ENCODE data around the gene DIAPH1.
A peak's percentile ranks its signal among the peaks of the same experiment; 100 is the strongest.

DIAPH1 gene

GRCh38 chr5:141506381-141507155 is 112.2 kb downstream of the DIAPH1 start:
- DNase-seq (ENCODE audit: low read depth), result no peak

GRCh38 chr5:141504216-141504615 is 114.6 kb downstream of the DIAPH1 start:
- no peak for DNase-seq (ENCODE audit: low read depth)

- DNase-seq (ENCODE audit: low read depth), result no peak
These were observed 115.1 kb downstream of the DIAPH1 start for GRCh38 chr5:141503681-141504080.

DNA sequence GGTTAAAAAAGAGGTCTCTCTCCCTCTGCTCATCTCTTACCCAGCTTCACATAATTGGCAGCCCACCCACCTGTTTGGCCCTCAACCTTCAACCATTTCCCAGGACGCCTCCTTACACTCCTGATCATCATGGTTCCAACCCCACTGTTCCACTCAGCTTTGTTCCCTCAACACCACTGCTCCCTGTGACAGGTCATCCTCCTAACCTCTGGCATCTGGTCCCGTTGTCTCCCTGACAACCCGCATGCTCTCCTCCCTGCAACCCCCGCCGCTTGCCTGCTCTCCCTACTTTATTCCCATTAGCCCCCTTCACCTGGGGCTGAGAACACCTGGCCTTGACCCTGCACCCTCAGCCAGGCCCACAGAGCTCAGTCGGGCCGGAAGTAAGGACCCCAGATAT is 117.0 kb downstream of the DIAPH1 start:
- no peak for DNase-seq (ENCODE audit: low read depth)

DNA sequence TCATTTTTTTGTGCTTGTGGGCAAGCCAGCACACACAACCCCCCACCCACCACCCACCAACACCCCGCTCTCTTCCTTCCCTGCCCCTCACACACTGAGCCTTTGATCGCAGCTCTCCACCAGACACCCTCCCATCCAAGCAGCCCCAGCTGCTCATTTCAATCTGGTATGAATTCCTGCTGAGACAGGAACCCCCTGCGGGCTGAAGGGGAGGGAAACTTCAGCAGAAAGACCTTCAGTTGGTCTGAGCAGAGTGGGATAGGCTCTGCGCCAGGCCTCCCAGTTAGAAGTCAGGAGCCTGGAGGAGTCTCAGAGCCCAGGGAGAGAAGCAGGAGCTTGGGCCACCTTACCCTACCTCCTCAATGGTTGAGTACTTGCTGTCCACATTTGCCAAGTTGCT is 122.8 kb downstream of the DIAPH1 start:
- DNase-seq (ENCODE audit: low read depth), result peak; percentile 44

DNA sequence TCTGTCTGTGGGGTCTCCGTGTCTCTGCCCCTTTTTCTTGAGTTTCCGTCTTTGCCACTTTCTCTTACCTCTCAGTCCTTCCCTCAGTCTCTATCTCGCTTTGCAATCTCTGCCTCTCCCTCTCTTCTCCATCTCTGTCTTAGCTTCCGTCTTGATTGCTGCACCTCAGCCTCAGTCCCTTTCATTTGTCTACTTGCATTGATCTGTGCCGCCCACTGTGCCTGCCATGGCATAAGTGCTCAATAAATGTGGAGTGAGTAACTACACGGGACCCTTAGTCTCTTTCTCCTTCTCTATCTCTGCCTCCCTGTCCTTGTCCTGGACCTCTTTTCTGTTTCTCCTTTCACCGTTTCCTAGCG is 123.4 kb downstream of the DIAPH1 start:
- no peak for DNase-seq (ENCODE audit: low read depth)

DNA sequence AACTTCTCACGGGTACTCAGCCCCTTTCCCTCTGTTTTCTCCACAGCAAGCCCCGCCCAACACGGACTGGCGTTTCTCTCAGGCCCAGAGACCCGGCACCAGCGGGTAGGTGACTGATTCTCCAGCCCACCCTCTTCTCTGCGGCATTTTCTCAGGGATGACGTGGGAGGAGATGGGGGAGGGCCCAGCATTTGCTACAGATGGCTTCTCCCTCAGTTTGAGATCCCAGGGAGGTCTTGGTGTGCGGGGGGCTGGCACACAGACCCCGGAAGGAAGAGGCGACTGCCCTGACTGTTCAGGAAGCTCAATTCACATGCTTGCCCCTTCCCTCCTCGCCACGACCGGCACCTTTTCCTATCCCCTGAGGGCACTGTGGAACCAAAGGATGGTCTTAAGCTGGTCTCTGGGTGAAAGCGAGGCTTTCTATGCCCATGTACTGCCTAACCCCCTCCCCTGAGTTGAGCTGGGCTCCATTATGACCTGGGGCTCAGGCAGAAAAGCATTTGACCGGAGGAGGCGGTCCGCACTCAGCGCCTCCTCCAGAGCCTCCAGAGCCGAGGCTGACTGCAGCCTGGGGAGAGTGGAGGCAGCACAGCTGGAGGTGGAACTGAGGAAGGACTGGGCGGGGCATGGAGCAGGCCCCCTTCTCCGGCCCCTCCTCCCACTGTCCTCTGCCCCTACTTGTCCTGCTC is 123.9 kb downstream of the DIAPH1 start:
- DNase-seq (ENCODE audit: low read depth), result no peak

DNA sequence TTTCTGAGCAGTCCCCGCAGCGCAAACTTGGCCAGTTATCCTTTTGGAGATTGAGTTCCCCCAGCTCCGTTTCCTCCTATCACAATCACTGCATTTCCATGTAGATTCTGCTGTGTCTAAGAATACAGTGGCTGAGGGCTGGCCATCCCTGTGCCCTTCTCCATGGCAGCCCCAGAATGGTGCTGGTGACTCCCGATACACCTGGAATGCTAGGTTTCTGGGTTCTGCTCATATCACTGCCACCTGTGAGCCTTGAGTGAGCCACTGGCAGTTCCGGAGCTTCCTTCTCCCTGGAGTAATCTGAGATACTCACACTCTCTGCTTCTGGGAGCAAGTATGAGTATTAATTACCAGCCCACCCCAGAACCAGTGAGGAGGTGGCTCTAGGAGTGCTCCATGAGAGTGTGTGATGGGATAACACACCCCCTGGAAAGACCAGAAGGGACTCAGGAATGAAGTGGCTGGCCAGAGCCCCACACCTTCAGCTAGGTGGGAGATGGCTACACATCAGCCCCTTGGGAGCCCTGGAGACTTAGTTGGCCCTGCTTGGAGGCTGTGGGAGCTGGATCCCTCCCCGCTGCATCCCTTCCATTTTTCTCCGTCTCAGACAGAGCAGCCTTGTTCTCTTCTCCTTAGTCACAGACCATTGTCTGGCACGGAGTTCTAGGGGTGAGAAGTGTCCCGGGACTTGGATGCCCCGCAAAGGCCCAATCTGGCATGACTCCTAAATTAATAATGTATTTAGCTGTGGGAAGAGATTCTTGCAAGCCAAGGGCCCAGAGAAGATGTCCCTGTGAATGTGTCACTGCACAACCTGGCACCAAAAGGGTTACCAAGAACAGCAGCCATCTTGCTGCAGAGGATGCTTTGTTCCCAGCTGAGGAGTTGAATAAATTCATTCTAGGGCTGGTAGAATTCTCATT is 125.0 kb downstream of the DIAPH1 start:
- DNase-seq (ENCODE audit: low read depth), result no peak

- no peak for DNase-seq (ENCODE audit: low read depth)
These were observed 126.5 kb downstream of the DIAPH1 start for GRCh38 chr5:141492168-141492885.

DNA sequence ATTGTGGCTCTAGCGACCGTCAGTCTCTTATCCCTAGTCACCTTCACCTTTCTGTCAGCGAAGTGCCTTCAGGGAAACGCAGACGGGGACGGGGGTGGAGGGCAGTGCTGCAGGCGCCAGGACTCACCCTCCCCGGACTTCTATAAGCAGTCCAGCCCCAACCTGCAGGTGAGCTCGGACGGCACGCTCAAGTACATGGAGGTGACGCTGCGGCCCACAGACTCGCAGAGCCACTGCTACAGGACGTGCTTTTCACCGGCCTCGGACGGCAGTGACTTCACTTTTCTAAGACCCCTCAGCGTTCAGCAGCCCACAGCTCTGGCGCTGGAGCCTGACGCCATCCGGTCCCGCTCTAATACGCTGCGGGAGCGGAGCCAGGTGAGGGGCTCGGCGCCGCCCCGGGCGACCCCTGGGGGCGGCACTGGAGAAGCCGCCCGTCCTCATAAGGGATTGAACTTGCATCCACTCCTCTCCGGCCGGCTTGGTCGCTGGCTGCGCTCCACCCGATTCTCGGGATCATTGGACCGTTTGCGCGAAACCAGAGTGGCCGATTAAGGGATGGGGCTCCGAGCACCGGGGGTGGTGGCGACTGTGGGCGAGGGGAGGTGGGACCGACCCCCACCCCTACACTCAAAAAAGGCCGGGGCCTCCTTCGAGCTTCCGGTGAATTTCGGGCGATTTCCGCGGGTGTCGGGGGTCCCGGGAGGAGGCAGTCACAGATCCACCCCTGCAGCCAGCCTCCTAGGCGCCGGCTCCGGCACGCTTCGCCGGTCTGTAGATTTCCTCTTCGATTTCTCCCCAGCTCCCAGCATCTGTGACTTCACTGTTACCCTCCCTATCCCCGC is 127.3 kb downstream of the DIAPH1 start:
- DNase-seq (ENCODE audit: low read depth), result no peak

- no peak for DNase-seq (ENCODE audit: low read depth)
These were observed 128.0 kb downstream of the DIAPH1 start for GRCh38 chr5:141490771-141491170.

DNA sequence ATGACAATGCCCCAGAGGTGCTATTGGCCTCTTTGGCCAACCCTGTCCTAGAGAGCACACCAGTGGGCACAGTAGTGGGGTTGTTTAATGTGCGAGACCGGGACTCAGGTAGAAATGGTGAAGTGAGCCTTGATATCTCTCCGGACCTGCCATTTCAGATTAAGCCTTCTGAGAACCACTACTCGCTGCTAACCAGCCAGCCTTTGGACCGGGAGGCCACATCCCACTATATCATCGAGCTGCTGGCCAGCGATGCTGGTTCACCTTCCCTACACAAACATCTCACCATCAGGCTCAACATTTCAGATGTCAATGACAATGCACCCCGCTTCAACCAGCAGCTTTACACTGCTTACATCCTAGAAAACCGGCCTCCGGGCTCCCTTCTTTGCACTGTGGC is 128.5 kb downstream of the DIAPH1 start:
- no peak for DNase-seq (ENCODE audit: low read depth)

GRCh38 chr5:141489841-141490240 is 129.0 kb downstream of the DIAPH1 start:
- DNase-seq (ENCODE audit: low read depth), result no peak

GRCh38 chr5:141488591-141489561 is 129.9 kb downstream of the DIAPH1 start, which contains the start of gene PCDHGC5:
Gene PCDHGC5 (plus strand): TSS chr5:141489081. CDS start chr5:141489241, 160 bp downstream.
- peak; percentile 47 for DNase-seq (ENCODE audit: low read depth)

DNA sequence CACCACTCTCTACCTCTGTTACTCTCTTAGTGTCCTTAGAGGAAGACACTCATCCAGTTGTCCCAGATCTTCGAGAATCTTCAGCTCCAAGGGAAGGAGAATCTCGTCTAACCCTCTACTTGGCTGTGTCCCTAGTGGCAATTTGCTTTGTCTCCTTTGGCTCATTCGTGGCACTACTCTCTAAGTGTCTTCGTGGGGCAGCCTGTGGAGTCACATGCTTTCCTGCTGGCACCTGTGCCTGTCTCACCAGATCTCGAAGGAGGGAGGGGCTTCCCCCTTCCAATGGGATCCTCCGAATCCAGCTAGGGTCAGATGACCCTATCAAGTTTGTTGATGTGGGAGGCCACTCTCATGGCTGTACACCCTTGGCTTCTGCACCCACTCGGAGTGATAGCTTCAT is 131.7 kb downstream of the DIAPH1 start:
- no peak for DNase-seq (ENCODE audit: low read depth)

DNA sequence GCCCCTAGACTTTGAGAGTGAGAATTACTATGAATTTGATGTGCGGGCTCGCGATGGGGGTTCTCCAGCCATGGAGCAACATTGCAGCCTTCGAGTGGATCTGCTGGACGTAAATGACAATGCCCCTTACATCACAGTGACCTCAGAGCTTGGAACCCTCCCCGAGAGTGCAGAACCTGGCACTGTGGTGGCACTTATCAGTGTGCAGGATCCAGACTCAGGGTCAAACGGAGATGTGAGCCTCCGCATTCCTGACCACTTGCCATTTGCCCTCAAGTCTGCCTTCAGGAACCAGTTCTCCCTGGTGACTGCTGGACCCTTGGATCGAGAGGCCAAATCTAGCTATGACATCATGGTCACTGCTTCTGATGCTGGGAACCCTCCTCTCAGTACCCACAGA is 132.7 kb downstream of the DIAPH1 start:
- DNase-seq (ENCODE audit: low read depth), result no peak

GRCh38 chr5:141485321-141486055 is 133.3 kb downstream of the DIAPH1 start:
- DNase-seq (ENCODE audit: low read depth), result no peak

DNA sequence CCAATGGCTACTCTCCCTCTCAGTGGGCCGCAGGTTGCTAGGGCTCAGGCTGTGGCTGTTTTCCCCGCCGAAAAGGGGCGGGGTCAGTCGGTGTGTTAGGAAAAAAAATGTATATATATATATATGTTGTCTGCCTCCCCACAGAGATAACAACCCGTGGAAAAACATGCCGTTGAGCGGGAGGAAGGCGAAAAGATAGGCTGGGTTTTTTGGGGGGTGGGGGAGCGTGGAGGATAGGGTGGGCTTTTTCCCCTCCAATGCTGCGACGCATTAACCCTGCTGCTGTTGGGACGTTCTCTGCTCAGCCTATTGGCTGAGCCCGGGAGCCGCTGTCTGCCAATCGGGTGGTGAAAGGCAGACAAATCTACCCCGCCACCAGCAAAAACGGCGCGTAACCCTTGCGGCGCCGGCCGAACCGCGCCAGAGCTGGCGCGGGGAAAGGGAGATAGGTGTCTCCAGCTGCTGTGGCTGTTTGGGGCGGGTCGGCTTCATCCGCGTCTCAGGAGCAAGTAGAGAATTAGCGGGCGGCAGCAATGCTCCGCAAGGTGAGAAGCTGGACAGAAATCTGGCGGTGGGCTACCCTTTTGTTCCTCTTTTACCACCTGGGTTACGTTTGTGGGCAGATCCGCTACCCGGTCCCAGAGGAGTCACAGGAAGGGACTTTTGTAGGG is 134.0 kb downstream of the DIAPH1 start, which contains the start of gene PCDHGC4:
TSS of gene PCDHGC4 (plus strand) at position 390 of the 671 bp plus-strand sequence. CDS start at position 534, 144 bp downstream.
- DNase-seq (ENCODE audit: low read depth), result peak; percentile 62

Measured in iris pigment epithelial cell (primary cell).